Right renal pelvis (tissue), 4 donors: ENCODE measurements around the gene RBM4. TPM values are rescaled to one million over a fixed set of nuclear protein-coding genes. Genes with fewer than 3 reads are reported as not detected.
A peak's percentile ranks its signal among the peaks of the same experiment; 100 is the strongest.

Experiments used
- DNase-seq, 4 donors: peaks; one replicate each; pipeline ENCODE4 v3.0.0-alpha.2; 2013; ENCODE audit warnings: low read depth in 4 of 4, low spot score in 3 of 4, missing footprints in 1 of 4
- polyA plus RNA-seq, 4 donors: library from polyadenylated mRNA; unstranded; fragments of 120-200 nt; gene quantifications; one replicate each; pipeline ENCODE4 v1.2.1, GENCODE V29; 2013; ENCODE audit not compliant: insufficient read length in 4 of 4

The RBM4 gene
- polyA plus RNA-seq, 4 donors = 242 to 263 (median 252) TPM

DNA sequence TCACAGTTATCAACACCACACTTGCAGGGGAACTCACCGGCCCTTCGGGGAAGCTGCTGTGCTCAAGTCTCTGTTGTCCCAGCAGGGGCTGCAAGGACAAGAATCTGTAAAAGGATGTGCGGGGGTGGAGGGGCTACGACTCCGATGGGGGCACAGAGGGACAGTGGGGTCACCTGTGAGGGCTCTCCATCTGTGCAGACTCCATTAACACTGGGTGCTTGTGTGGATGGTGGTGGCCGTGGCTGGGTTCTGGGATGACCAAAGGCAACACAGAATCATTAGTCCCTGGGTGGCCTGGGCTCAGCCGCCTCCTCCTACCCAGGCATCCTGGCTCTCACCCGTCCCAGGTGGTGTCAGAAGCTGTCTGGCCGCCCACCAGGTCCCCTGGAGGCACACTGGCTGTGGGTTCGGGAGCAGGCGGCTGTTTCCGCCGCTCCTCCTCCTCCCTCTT, 49.4 kb downstream of the RBM4 start:
- DNase-seq = no peak

DNA sequence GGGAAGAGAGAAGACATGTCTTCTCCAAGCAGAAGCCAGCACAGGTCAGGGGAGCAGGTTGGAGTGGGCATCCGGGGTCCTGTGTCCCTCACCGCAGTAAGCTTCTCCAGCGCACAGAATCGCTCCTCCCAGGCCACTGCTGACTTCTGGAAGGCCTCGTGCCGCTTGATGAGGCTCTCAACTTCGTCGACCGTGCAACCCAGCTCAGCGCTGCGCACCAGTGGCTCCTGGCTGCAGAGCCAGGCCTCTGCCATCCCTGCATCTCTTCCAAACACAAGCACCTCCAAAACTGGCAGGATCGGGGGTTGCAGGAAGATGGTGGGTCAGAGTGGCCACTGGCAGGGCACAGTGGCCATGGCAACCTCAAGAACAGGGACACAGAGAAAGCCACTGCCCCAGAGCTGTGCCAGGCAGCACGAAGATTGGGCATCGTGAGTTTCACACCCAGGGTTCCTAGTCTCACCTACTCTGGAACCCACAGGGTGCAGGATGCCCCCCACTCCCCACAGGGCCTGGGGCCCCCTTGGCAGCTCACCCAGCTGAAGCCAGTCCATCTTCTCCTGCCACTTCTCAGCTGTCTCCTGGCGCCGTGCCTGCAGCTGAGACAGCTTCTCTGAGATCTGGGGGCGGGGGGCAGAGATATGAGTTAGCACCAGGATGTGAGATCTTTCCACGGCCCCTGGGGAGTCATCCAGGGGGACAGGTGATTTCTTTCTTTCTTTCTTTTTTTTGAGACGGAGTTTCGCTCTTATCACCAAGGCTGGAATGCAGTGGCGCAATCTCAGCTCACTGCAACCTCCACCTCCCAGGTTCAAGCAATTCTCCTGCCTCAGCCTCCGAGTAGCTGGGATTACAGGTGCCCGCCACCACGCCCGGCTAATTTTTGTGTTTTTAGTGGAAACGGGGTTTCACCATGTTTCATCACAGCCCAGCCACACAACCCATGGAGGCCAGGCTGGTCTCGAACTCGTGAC, 50.3 kb downstream of the RBM4 start:
- DNase-seq = no peak

DNA sequence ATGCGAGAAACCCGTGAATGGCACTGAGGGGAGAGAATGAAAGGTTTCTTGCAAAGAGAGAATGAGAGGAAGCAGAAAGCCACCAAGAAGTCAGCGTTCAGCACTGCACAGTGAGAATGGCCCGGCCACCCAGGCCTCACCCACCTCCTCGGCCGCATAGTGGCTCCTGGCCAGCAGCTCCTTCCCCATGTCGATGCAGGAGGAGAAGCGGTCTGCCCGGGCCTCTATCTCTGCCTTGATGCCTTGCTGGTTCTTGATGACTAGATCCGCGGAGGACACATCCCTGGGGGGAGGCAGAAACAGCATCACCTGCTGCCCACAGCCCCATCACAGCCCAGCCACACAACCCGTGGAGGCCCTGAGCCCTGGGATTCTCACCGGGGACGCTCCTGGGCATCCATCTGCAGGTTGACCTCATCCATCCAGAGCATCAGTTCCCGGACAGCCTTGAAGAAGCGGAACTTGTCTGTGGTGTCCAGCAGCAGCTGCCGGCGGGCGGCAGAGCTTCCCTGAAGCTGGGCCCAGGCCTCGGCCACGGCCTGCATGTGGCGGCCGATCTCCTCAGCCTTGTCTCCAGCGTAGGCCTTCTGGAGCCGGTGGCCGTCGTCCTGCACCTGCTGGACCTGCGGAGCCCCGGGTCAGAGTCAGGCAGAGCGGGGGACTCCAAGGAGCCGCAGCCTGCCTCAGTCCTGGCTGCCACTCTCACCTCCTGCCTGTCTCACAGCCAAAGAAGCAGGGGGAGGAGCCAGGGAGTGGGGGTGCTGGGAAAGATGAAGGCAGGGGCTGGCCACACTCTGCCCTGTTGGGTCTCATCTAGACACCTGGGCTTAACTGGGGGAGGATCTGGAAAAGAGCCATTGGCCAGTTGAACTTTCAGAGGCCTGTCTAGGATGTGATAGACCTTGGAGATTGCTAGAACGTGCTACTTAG, 51.4 kb downstream of the RBM4 start:
- no peak for DNase-seq

DNA sequence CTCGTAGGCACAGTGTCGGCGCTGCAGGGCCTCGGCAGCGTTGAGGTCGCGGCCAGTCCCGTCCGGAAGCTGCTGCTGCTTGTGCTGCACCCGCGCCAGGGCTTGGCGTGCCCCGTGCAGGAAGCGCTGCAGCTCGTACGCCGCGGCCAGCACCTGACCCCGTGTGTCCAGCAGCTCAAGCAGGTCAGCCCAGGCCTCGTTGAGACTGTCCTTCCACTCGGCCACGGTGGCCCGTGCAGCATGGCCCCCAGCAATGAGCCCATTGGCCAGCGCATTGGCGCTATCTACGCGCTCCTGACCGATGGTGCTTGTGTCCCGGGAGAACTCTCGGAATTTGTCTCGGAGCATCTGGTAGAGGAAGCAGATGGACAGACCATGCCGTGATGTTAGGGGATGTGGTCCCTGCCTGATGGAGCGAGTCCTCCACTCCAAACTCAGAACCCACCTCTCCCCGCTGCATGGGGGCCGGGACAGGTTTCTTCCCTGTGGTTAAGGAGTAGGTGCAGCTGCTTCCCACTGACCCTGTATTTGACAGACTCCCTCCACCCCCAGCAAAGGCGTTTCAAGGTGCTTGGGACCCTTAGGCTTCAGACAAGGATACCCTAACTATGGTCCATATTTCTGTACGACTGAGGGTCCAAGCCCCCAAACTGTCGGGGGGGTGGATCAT, 52.9 kb downstream of the RBM4 start:
- DNase-seq = no peak

DNA sequence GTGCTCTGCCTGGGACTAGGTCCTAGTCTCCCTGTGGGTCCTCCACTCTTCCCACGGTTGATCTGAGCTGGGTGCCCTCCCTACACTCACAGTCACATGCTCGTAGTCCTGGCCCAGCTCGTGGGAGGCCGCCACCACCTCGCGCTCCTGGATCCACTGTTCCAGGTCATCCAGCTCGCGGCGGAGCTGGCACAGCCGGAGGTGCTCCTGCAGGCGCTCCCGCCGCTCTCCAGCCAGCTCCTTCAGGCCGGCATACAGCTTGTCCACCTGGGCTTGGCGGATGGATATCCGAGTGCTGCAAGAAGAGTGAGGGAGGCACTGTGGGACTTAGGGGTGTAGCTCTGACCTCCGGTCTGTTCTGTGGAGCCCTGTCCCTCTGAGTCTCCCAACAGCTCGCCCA, 53.9 kb downstream of the RBM4 start:
- DNase-seq = no peak

DNA sequence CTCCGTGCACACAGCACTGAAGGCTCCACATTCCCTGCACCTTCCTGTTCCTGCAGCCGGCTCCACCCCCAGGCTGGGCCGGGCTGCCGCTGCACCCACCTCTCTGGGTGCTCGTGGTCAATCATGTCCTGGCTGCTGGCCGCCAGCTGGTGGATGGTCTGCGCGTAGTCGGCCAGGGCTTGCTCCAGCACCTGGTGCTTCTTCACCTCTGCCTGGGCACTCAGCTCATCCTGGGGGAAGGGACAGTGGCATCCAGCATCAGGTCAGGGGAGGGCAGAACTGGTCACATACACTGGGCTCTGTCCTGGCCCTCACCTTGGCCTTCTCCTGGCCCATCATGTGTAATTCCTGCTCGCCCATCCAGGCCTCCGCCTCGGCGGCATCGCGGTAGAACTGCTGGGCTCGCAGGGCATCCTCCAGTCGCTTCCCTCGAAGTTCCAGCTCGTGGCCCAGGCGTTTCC, 54.4 kb downstream of the RBM4 start:
- DNase-seq = no peak

DNA sequence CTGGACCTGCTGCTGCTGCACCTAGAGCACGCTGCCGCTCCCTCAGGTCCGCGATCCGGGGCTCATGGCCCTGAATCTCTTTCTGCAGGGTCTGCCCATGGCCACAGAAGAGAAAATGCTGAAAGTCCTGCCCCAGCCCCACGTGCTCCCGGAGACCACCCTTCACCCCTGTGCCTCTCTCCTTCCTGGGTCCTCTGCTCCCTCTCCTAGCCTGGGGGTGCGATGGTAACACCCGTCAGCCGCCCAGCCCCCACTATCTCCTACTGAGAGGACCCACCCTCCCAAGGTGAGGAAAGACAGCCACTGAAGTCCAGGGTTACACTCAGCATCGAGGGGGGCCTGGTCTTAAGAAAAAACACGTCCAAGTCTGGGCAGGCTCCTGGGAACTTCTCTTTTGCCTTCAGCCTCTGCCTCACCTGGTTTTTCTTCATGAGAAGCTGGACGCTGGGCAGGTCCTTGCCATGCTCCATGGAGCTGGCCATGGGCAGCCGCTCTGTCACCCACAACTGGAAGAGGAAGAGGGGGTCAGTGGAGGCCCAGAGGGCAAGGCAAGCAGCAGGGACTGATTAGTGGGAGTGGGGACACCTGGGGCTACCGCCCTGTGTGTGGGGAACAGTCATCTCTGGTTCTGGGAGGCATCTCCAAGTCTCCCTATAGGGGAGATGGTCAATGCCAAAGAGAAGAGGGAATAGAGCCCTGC, 55.0 kb downstream of the RBM4 start:
- no peak for DNase-seq

DNA sequence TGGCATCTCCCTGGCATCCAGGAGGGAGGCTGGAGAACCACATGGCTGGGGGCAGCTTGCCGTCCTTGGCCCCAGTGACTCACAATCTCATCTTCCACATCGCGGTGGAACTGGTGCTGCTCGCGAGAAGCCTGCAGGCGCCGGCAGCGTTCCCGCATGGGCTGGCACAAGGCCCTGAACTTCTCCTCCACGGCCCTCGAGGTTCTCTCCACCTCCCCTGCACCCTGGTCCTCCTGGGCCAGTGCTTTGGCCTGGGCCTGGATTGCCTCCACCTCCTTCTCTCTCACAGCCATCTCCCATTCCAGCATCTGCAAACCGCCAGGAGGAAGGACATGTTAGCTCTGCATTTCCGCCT, 55.5 kb downstream of the RBM4 start:
- no peak for DNase-seq

DNA sequence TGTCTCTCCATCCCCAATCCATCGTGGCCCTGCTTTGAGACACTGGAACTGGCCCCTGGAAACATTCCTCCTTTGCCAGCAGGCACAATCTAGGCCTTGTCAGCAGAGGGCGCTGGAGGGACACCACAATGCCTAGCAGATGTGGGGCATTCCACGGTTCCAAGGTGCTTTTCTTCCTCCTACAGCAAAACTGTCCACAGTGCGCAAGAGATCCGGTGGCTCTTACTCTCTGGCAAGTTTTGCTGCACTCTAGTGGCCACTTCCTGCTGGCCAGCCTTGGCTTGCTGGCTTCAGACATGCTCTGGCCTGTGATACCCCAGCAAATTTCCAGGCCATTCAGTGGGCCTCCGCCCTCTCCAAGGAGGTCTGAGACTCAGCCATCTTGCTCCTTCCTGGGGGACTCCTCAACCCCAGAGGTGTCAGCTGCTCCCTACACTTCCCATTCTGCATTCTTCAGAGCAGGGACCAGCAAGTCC, 56.3 kb downstream of the RBM4 start:
- DNase-seq = peak; percentile 76 to 83 (median 80)

Other genes with a start within 250 kb of the RBM4 start
- gene NPAS4, start 217.7 kb upstream of the RBM4 start, polyA plus RNA-seq = under 1 TPM; 0.12 to 0.30 (median 0.26) TPM
- gene MRPL11, start 199.9 kb upstream of the RBM4 start, polyA plus RNA-seq = 10 to 100 TPM; 72.4 to 80.1 (median 78.3) TPM
- gene PELI3, start 171.8 kb upstream of the RBM4 start, polyA plus RNA-seq = 1 to 10 TPM; 4.5 to 7.0 (median 5.2) TPM
- gene DPP3, start 158.3 kb upstream of the RBM4 start, polyA plus RNA-seq = 10 to 100 TPM; 19.7 to 26.0 (median 22.5) TPM
- gene BBS1, start 128.1 kb upstream of the RBM4 start, polyA plus RNA-seq = 10 to 100 TPM; 68.9 to 76.6 (median 76.0) TPM
- gene ZDHHC24, start 92.7 kb upstream of the RBM4 start, polyA plus RNA-seq = 10 to 100 TPM in 1 of 4 donors, 1 to 10 TPM in 3; 7.8 to 11.9 (median 8.5) TPM
- under 1 TPM; 0.40 to 0.67 (median 0.50) TPM for gene ACTN3, start 91.8 kb upstream of the RBM4 start, polyA plus RNA-seq
- 100 to 1,000 TPM in 3 of 4 donors, 10 to 100 TPM in 1; 94.2 to 115 (median 103) TPM for gene CTSF, start 70.1 kb upstream of the RBM4 start, polyA plus RNA-seq
- gene CCDC87, start 45.6 kb upstream of the RBM4 start, polyA plus RNA-seq = under 1 TPM; 0.30 to 0.37 (median 0.33) TPM
- 10 to 100 TPM; 40.6 to 61.2 (median 50.2) TPM for gene CCS, start 45.5 kb upstream of the RBM4 start, polyA plus RNA-seq
- gene RBM14, start 22.1 kb upstream of the RBM4 start, polyA plus RNA-seq = 10 to 100 TPM; 59.4 to 70.6 (median 63.8) TPM
- 10 to 100 TPM; 58.1 to 68.9 (median 67.5) TPM for gene RBM4B, start 39.2 kb downstream of the RBM4 start, polyA plus RNA-seq
- gene SPTBN2, start 90.5 kb downstream of the RBM4 start, polyA plus RNA-seq = 10 to 100 TPM; 48.0 to 59.4 (median 52.8) TPM
- 10 to 100 TPM; 22.0 to 29.7 (median 23.6) TPM for gene RCE1, start 204.7 kb downstream of the RBM4 start, polyA plus RNA-seq
- 10 to 100 TPM; 12.7 to 28.6 (median 16.7) TPM for gene LRFN4, start 218.4 kb downstream of the RBM4 start, polyA plus RNA-seq